ENCODE results near the gene ASB4.

Gene ASB4

GRCh38 chr7:95467912-95468607 lies 17.7 kb upstream of the ASB4 start:
- no peaks in the 10 kb centered on the region for H3K36me3 ChIP-seq (ENCODE audit: control insufficient read depth, insufficient read depth, low read length)
- WGBS, 2 experiments (ENCODE audit: insufficient coverage in 2 of 2), result no CpG with 5 or more reads among the region's 1 CpG
- no peak overlapping the region for H3K27ac ChIP-seq (ENCODE audit: low read depth, low read length, severe bottlenecking)
- no peak overlapping the region for H3K4me3 ChIP-seq (ENCODE audit: extremely low read depth, insufficient read depth, low read length, poor library complexity, severe bottlenecking)
- peaks cover 9% of the 10 kb centered on the region for H3K4me1 ChIP-seq (ENCODE audit: control insufficient read depth, insufficient read depth, low read length, poor library complexity, severe bottlenecking)
- H3K9me3 ChIP-seq (ENCODE audit: control insufficient read depth, low read length), result no peaks in the 10 kb centered on the region

- peaks cover 11% of the 10 kb centered on the region for H3K4me1 ChIP-seq (ENCODE audit: control insufficient read depth, insufficient read depth, low read length, poor library complexity, severe bottlenecking)
These were observed 16.6 kb upstream of the ASB4 start for GRCh38 chr7:95469187-95469586.

GRCh38 chr7:95469848-95470247 lies 15.9 kb upstream of the ASB4 start:
- 60 to 73% methylated on average over 2 to 4 of the region's 4 CpGs for WGBS, 2 experiments (ENCODE audit: insufficient coverage in 2 of 2)
- Histone ChIP-seq H3K4me1 (ENCODE audit: control insufficient read depth, insufficient read depth, low read length, poor library complexity, severe bottlenecking) (peaks cover 11% of the 10 kb centered on the region), H3K9me3 (ENCODE audit: control insufficient read depth, low read length) (no peaks in the 10 kb centered on the region), H3K4me3 (ENCODE audit: extremely low read depth, insufficient read depth, low read length, poor library complexity, severe bottlenecking) (no peak overlapping the region), H3K27ac (ENCODE audit: low read depth, low read length, severe bottlenecking) (peak overlapping the region; percentile 73), H3K36me3 (ENCODE audit: control insufficient read depth, insufficient read depth, low read length) (no peaks in the 10 kb centered on the region)

More at GRCh38 chr7:95469187-95469586, 16.6 kb upstream of the ASB4 start:
- no CpG with 5 or more reads among the region's 1 CpG for WGBS, 2 experiments (ENCODE audit: insufficient coverage in 2 of 2)
- Histone ChIP-seq H3K4me3 (ENCODE audit: extremely low read depth, insufficient read depth, low read length, poor library complexity, severe bottlenecking) (no peak overlapping the region), H3K9me3 (ENCODE audit: control insufficient read depth, low read length) (no peaks in the 10 kb centered on the region), H3K36me3 (ENCODE audit: control insufficient read depth, insufficient read depth, low read length) (no peaks in the 10 kb centered on the region), H3K27ac (ENCODE audit: low read depth, low read length, severe bottlenecking) (peak overlapping the region; percentile 50)

GRCh38 chr7:95470452-95470851 lies 15.3 kb upstream of the ASB4 start:
- H3K4me1 ChIP-seq (ENCODE audit: control insufficient read depth, insufficient read depth, low read length, poor library complexity, severe bottlenecking), result peaks cover 11% of the 10 kb centered on the region
- peak overlapping the region; percentile 73 for H3K27ac ChIP-seq (ENCODE audit: low read depth, low read length, severe bottlenecking)
- no peak overlapping the region for H3K4me3 ChIP-seq (ENCODE audit: extremely low read depth, insufficient read depth, low read length, poor library complexity, severe bottlenecking)
- 10% methylated on average over 2 of the region's 3 CpGs; no CpG with 5 or more reads in 1 of the 2 experiments for WGBS, 2 experiments (ENCODE audit: insufficient coverage in 2 of 2)
- H3K36me3 ChIP-seq (ENCODE audit: control insufficient read depth, insufficient read depth, low read length), result no peaks in the 10 kb centered on the region
- H3K9me3 ChIP-seq (ENCODE audit: control insufficient read depth, low read length), result no peaks in the 10 kb centered on the region

- Histone ChIP-seq H3K4me1 (ENCODE audit: control insufficient read depth, insufficient read depth, low read length, poor library complexity, severe bottlenecking) (peaks cover 11% of the 10 kb centered on the region), H3K4me3 (ENCODE audit: extremely low read depth, insufficient read depth, low read length, poor library complexity, severe bottlenecking) (no peak overlapping the region), H3K36me3 (ENCODE audit: control insufficient read depth, insufficient read depth, low read length) (no peaks in the 10 kb centered on the region), H3K27ac (ENCODE audit: low read depth, low read length, severe bottlenecking) (peak overlapping the region; percentile 73), H3K9me3 (ENCODE audit: control insufficient read depth, low read length) (no peaks in the 10 kb centered on the region)
- 69% methylated on average over 2 of the region's 3 CpGs; no CpG with 5 or more reads in 1 of the 2 experiments for WGBS, 2 experiments (ENCODE audit: insufficient coverage in 2 of 2)
These were observed 14.7 kb upstream of the ASB4 start for GRCh38 chr7:95471071-95471470.

- Histone ChIP-seq H3K4me1 (ENCODE audit: control insufficient read depth, insufficient read depth, low read length, poor library complexity, severe bottlenecking) (peaks cover 17% of the 10 kb centered on the region), H3K9me3 (ENCODE audit: control insufficient read depth, low read length) (no peaks in the 10 kb centered on the region), H3K4me3 (ENCODE audit: extremely low read depth, insufficient read depth, low read length, poor library complexity, severe bottlenecking) (no peak overlapping the region), H3K36me3 (ENCODE audit: control insufficient read depth, insufficient read depth, low read length) (no peaks in the 10 kb centered on the region), H3K27ac (ENCODE audit: low read depth, low read length, severe bottlenecking) (peak overlapping the region; percentile 39)
- WGBS, 2 experiments (ENCODE audit: insufficient coverage in 2 of 2), result 73 to 77% methylated on average over 6 to 7 of the region's 8 CpGs
These were observed 13.1 kb upstream of the ASB4 start for GRCh38 chr7:95472581-95473161.

- H3K27ac ChIP-seq (ENCODE audit: low read depth, low read length, severe bottlenecking), result peak overlapping the region; percentile 18
- H3K9me3 ChIP-seq (ENCODE audit: control insufficient read depth, low read length), result no peaks in the 10 kb centered on the region
- peaks cover 17% of the 10 kb centered on the region for H3K4me1 ChIP-seq (ENCODE audit: control insufficient read depth, insufficient read depth, low read length, poor library complexity, severe bottlenecking)
These were observed 12.3 kb upstream of the ASB4 start for GRCh38 chr7:95473276-95473985.

GRCh38 chr7:95476072-95476847 lies 9.5 kb upstream of the ASB4 start:
- Histone ChIP-seq H3K4me1 (ENCODE audit: control insufficient read depth, insufficient read depth, low read length, poor library complexity, severe bottlenecking) (peaks cover 14% of the 10 kb centered on the region), H3K9me3 (ENCODE audit: control insufficient read depth, low read length) (no peaks in the 10 kb centered on the region), H3K4me3 (ENCODE audit: extremely low read depth, insufficient read depth, low read length, poor library complexity, severe bottlenecking) (no peak overlapping the region), H3K36me3 (ENCODE audit: control insufficient read depth, insufficient read depth, low read length) (no peaks in the 10 kb centered on the region), H3K27ac (ENCODE audit: low read depth, low read length, severe bottlenecking) (peak overlapping the region; percentile 74)
- 33 to 83% methylated on average over 1 to 2 of the region's 9 CpGs for WGBS, 2 experiments (ENCODE audit: insufficient coverage in 2 of 2)

More at GRCh38 chr7:95473276-95473985, 12.3 kb upstream of the ASB4 start:
- H3K4me3 ChIP-seq (ENCODE audit: extremely low read depth, insufficient read depth, low read length, poor library complexity, severe bottlenecking), result no peak overlapping the region
- WGBS, 2 experiments (ENCODE audit: insufficient coverage in 2 of 2), result 82 to 86% methylated on average over 5 to 6 of the region's 9 CpGs
- no peaks in the 10 kb centered on the region for H3K36me3 ChIP-seq (ENCODE audit: control insufficient read depth, insufficient read depth, low read length)

GRCh38 chr7:95476904-95477594 lies 8.7 kb upstream of the ASB4 start:
- Histone ChIP-seq H3K9me3 (ENCODE audit: control insufficient read depth, low read length) (no peaks in the 10 kb centered on the region), H3K4me3 (ENCODE audit: extremely low read depth, insufficient read depth, low read length, poor library complexity, severe bottlenecking) (no peak overlapping the region), H3K4me1 (ENCODE audit: control insufficient read depth, insufficient read depth, low read length, poor library complexity, severe bottlenecking) (peaks cover 14% of the 10 kb centered on the region), H3K27ac (ENCODE audit: low read depth, low read length, severe bottlenecking) (peak overlapping the region; percentile 74), H3K36me3 (ENCODE audit: control insufficient read depth, insufficient read depth, low read length) (no peaks in the 10 kb centered on the region)
- WGBS, 2 experiments (ENCODE audit: insufficient coverage in 2 of 2), result 2 to 3% methylated on average over 4 to 6 of the region's 11 CpGs
